CD4-positive, alpha-beta T cell treated with Interleukin-12 subunit alpha and Interleukin-12 subunit beta, for 1 hour (primary cell): ENCODE measurements around the gene FAM20A.
"Not testable (repeated sequence)": the region's sequence is repeated elsewhere in the genome, so short reads cannot be mapped to it uniquely, and the experiment has no call there.

ENCODE experiments used
- DNase-seq: peaks from one replicate; pipeline ENCODE4 v3.0.0-alpha.2; 2020

Gene FAM20A

GRCh38 chr17:68587847-68588246, 13.3 kb downstream of the FAM20A start:
- DNase-seq = no peak

DNA sequence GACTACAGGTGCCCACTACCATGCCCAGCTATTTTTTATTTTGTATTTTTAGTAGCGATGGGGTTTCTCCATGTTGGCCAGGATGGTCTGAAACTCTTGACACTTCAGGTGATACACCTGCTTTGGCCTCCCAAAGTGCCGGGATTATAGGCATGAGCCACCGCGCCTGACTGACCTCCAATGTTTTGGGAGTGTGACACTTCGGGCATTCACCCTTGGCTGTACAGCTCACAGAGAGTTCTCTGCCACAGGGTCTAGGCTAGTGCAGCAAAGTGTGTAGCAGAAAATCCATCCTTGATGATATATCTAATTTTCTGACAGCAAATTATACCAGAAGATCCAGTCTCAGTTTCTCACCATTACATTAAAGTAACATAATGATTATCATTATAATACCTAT, 14.1 kb downstream of the FAM20A start:
- DNase-seq = no peak

- no peak for DNase-seq
Measured at GRCh38 chr17:68585643-68586042, 15.5 kb downstream of the FAM20A start.

GRCh38 chr17:68584581-68585303, 16.4 kb downstream of the FAM20A start:
- DNase-seq = no peak

DNA sequence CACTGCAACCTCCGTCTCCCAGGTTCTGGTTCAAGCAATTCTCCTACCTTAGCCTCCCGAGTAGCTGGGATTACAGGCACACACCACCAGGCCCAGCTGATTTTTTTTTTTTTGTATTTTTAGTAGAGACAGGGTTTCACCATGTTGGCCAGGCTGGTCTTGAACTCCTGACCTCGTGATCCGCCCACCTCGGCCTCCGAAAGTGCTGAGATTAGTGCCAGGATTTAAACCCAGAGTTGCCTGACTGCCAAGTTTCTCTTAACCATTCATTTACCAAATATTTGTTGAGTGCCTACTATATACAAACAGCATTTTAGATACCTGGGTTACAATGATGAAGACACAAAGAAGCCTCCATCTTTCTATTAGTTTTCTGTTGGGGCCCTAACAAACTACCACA, 18.3 kb downstream of the FAM20A start:
- not testable (repeated sequence) for DNase-seq

DNA sequence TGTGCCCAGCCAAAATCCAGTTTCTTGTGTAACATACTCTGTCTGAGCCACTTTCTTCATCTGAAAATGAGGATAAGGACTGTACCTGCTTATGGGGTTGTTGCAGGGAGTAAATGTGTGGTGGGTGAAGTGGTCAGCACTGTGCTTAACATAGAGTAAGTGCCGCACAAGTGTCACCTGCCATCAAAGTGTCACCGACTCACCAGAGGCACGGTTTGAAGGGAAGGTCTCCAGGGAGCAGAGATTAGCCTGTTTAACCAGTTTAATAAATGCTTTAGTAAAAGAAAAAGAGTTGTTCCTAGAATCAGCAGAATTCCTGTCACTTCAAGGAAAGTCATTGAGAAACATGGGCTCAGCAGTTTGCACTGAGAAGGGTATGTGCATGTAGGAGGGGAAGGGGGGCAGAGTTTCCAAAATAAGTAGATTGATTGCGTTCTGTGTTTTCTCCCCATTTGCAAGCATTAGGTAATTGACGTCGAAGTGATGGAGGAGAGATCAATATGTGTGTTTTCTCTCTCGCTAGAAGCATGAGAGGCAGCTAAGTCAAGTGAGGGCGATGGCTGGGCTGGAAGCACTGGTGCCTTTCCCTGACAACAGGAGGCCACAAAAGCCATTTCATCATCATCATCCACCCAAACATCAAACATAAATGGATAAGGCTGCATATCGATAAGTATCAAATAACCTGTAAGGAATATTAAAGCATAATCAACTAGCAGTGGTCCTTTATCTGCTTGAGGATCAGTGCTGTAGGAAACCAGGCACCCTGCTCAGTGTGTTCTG, 19.1 kb downstream of the FAM20A start:
- no peak for DNase-seq

DNA sequence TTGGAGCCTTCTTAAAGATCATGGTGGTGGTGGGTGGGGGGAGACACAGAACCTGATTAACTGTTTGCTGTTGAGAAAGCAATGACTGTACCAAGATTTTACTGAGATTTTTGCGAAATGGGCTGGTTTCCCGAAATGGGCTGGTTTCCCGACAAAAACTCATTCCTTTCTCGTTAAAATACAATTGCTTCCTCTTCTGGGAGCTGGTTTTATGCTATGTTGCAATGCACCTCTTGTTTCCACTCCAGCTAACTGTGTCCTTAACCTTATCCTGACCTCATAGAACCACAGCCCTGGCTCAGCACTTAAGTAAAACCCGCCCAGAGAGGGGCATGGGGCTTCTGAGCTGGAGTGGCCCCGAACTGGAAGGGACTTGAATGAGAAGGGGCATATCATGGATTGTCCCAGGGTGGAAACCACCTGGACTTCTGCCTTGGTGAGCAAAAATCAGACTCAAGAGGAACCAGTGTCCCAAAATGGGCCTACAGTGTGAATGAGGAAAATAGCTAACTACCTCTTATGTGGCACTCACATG, 20.9 kb downstream of the FAM20A start:
- no peak for DNase-seq

- DNase-seq = no peak
Measured at GRCh38 chr17:68579194-68579927, 21.8 kb downstream of the FAM20A start.

DNA sequence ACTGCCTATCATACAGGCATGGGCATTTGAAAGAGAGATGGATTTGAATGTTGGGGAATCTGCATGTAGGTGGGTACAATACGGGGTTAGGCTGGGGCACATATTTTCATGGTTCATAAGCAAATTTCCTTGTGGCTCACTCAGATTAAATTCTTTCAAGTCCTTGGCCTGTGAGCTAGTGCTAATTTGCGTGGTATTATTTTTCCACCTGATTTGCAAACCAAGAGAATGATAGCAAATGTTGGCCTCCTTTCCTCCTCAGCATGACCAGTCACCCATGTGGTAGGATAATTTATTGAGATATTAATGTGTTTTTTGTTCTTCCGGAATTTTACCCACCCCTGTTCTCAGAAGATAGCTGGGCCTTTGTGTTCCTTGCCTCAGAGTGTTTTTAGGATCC, 22.9 kb downstream of the FAM20A start:
- no peak for DNase-seq

DNA sequence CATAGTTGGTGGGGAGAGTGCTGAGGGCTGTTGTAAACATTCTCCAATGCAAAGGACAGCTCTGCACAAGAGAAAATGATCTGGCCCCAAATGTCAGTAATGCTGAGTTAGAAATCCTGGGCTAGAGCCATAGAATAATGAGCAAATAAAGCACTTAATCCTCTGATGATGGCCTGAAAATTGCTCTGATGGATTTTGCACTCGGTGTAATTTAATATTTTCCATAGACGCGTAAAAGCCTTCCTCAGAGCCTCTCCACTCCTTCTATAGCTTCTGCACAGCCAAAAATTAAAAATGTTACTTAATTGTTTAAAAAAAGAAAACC, 23.7 kb downstream of the FAM20A start:
- no peak for DNase-seq

GRCh38 chr17:68576811-68577496, 24.2 kb downstream of the FAM20A start:
- no peak for DNase-seq

GRCh38 chr17:68576137-68576536, 25.0 kb downstream of the FAM20A start:
- DNase-seq = no peak

- no peak for DNase-seq
Measured at GRCh38 chr17:68573338-68573737, 27.8 kb downstream of the FAM20A start.

DNA sequence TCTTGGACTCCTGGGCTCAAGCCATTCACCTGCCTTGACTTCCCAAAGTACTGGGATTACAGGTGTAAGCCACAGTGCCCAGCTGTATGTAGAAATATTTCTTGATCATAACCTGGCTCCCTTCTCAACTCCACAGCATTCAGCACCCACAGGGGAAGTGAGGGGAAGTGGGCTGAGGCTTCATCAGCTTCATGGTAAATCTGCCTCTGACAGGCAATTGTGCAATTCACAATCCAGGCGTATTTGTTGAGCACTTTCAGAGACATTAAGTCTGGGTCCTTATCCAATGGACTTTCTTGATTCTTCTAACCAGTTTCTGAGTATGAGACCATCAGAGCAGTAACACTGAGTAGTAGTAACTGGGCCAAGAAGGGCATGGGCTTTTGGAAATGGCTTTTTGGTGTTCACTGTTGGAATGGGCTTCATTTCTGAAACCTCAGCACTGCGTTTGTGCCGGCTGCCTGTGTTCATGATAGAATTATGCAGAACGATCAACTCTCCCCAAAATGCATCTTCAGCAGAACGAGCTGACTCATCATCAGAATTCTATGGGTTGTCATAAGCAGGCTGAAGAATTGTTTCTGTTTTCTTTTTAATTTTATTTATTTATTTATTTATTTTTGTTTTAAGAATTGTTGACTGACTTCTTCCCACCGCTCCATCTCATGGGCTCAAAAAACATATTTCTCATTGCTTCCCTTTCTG, 28.9 kb downstream of the FAM20A start:
- no peak for DNase-seq

GRCh38 chr17:68570526-68570925, 30.6 kb downstream of the FAM20A start:
- no peak for DNase-seq

DNA sequence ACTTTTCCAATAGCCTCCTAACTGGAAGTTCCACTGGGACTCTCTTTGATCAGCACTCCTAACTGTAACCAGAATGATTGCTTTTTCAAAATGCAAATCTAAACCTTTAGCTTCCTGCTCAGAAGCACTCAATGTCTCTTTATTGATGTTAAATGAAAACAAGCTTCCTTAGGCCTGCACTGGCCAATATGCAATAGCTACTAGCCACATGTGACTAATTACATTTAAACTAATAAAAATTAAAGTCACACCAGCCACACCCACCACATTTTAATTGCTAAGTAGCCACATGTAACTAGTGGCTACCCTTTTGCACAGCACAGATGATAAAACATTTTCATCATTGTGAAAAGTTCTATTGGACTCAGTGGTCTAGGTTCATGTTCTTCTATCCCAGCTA, 31.8 kb downstream of the FAM20A start:
- DNase-seq = no peak

- DNase-seq = no peak
Measured at GRCh38 chr17:68568581-68568980, 32.6 kb downstream of the FAM20A start.

DNA sequence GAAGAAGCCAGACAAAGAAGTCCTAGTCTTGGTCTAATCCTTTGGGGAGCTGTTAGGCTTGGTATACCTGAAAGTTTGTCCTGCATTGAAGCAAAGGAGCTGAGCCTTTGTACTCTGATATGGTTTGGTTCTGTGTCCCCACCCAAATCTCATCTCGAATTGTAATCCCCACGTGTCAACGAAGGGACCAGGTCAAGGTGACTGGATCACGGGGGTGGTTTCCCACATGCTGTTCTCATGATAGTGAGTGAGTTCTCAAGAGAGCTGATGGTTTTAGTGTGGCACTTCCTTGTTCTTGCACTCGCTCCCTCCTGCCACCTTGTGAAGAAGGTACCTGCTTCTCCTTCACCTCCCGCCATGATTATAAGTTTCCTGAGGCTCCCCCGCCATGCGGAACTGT, 33.6 kb downstream of the FAM20A start:
- DNase-seq = no peak

DNA sequence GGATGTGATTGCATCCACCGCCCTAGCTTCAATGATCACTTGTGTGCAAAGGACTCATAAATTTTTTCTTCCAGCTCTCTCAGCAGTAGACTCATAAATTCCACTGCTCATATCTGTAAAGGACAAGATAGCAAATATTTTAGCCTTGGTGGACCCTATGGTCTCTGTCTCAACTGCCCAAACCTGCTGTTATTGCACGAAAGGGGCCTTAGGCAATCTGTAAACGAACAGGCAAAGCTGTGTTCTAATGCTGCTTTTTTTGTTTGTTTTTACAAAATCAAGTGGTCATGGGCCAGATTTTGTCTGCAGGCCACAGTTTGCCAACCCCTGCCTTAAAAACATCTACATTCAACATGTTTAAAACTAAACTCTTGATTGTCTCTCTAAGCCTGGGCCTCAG, 34.1 kb downstream of the FAM20A start:
- DNase-seq = no peak

- DNase-seq = no peak
Measured at GRCh38 chr17:68566442-68566738, 34.8 kb downstream of the FAM20A start.

DNA sequence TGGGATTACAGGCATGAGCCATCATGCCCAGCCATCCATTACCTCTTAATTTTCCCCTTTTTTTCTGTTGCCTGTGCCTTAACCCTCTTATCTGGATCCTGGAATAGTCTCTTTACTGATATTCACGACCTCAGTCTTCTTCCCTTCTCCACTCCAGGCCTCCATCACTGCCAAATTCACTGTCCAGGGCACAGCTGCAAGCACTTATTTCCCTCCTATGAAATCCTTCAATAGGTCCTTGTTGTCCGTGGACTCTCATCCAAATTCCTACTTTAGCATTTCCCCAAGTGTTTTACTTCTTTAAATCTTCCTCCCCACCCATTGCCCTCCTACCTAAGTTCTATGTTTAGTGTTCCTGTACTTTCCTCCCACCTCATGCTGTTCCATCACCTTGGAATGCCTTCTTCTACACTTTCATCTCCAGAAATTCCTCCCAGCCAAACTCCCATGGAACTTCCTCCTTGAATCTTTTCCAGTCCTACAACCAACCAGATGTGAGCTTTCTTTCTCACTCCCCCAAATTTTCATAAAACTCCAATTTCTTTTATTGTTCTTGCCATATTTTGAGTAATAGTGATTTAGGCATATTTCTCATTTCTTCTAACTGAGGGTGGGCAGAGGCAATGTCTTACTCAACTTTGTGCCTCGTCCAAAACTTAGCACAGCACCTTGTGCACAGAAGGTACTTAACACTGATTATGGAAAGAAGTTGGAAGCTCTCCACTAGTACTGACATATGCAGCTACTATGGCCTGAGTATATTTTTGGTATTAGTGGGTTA, 35.3 kb downstream of the FAM20A start:
- DNase-seq = no peak
